ENCODE data around the gene IL1R1. TPM values are rescaled to one million over a fixed set of nuclear protein-coding genes. Genes with fewer than 3 reads are reported as not detected.

IL1R1 gene
- total RNA-seq, 2 donors from 2014 or later: 112 to 289 TPM

DNA sequence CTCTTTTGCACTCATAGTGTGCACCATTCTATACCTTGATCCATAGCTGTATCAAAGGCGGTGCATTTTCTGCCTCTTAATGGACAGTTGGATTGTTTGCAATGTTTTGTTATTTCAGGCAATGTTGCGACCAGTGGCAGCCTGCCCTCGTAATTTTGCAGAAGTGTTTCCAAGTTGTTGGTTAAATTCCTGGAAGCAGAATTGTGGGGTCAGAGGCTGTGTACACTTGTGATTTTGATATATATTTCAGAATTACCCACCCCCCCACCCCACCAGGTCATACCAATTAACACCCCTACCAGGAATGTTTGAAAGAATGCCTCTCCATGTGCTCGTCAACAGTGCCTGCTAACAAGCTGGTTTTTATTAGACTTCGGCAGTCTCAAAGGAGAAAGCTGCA, 32.4 kb upstream of the IL1R1 start:
- Histone ChIP-seq H3K4me1 (replicated peaks) (peaks cover 11% of the 10 kb centered on the region), H3K9me3 (no peaks in the 10 kb centered on the region), H3K27ac (peak overlapping the region; percentile 66 to 68), H3K4me3 (no peak overlapping the region), H3K27me3 (replicated peaks; ENCODE audit: insufficient read depth) (no peaks in the 10 kb centered on the region), H3K36me3 (no peaks in the 10 kb centered on the region)
- 26% methylated on average over 5 of the region's 5 CpGs for WGBS
- no peak for DNase-seq (ENCODE audit: low spot score)
- TF ChIP-seq POLR2AphosphoS5 (IDR thresholded peaks at IDR 0.05) (no peak), POLR2A (IDR thresholded peaks at IDR 0.05) (no peak)
- TF ChIP-seq, protein P1, sequence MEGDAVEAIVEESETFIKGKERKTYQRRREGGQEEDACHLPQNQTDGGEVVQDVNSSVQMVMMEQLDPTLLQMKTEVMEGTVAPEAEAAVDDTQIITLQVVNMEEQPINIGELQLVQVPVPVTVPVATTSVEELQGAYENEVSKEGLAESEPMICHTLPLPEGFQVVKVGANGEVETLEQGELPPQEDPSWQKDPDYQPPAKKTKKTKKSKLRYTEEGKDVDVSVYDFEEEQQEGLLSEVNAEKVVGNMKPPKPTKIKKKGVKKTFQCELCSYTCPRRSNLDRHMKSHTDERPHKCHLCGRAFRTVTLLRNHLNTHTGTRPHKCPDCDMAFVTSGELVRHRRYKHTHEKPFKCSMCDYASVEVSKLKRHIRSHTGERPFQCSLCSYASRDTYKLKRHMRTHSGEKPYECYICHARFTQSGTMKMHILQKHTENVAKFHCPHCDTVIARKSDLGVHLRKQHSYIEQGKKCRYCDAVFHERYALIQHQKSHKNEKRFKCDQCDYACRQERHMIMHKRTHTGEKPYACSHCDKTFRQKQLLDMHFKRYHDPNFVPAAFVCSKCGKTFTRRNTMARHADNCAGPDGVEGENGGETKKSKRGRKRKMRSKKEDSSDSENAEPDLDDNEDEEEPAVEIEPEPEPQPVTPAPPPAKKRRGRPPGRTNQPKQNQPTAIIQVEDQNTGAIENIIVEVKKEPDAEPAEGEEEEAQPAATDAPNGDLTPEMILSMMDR (IDR thresholded peaks at IDR 0.05): no peak
- intact Hi-C loops (cut with DNase I): no loop called here

DNA sequence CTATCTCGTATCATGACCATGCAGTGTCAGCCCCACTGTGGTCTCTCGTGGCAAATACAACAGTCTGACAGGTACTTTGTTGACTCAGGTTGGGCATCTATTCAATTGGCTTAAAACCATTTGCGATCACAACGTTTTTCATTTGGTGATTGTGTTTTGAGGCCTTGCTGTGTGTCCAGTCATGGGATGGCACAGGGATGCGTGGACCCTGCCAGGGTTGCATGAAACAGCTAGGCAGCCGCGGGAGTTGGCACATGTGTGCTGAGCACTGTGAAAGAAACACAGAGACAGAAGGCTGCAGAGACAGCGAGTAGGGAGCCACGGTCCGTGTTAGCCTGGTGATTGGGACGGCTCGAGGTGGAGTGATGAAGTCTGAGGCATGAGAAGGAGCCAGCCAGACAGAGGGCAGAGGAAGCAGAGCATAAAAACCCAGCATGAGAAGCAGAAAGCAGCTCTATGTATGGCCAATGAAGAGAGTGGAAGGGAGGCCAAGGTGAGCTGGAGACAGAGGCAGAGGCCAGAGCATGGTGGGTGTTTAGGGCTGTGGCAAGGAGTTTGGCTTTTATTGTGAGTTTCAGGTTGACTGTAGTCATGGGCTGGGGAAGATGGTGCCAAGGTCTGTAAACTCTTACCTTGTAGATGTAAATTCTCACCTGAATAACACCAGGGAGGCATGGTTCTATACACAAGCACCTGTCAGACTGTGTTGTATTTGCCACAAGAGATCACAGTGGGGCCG, 31.8 kb upstream of the IL1R1 start:
- intact Hi-C loops (cut with DNase I): no loop called here
- Histone ChIP-seq H3K27me3 (replicated peaks; ENCODE audit: insufficient read depth) (no peaks in the 10 kb centered on the region), H3K4me1 (replicated peaks) (peaks cover 15% of the 10 kb centered on the region), H3K4me3 (no peak overlapping the region), H3K27ac (peak overlapping the region; percentile 66 to 68), H3K9me3 (no peaks in the 10 kb centered on the region), H3K36me3 (no peaks in the 10 kb centered on the region)
- peak; percentile 46 for DNase-seq (ENCODE audit: low spot score)
- TF ChIP-seq POLR2A (IDR thresholded peaks at IDR 0.05) (no peak), POLR2AphosphoS5 (IDR thresholded peaks at IDR 0.05) (peak; percentile 42)
- TF ChIP-seq, protein P1 (IDR thresholded peaks at IDR 0.05): no peak
- WGBS: 54% methylated on average over 13 of the region's 13 CpGs

DNA sequence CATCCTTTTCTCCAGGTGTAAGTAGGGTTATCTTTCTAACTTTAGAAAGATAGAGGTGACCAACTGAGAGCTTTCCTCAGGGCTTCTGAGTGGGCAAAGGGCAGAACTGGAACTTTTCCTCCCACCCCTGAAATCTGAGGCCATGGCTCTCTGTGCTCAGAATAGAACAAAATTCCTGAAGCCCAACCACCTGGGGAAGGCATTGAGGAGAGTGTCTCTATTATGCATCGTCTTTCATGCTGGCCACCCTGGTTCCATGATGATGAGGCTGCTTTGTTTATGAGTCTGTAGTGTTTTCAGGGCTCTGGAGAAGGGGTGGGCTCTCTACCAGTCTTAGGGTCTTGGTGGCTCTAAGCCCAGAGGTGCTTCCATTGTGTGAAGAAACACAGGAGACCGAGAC, 30.7 kb upstream of the IL1R1 start:
- peak overlapping the region in 1 of 2 donors; percentile 66 for H3K27ac ChIP-seq
- no peaks in the 10 kb centered on the region for H3K9me3 ChIP-seq
- no peaks in the 10 kb centered on the region for H3K27me3 ChIP-seq (replicated peaks; ENCODE audit: insufficient read depth)
- peaks cover 20% of the 10 kb centered on the region for H3K4me1 ChIP-seq (replicated peaks)
- no peaks in the 10 kb centered on the region for H3K36me3 ChIP-seq
- no peak for TF ChIP-seq POLR2A (IDR thresholded peaks at IDR 0.05)
- TF ChIP-seq, protein P1 (IDR thresholded peaks at IDR 0.05): no peak
- TF ChIP-seq POLR2AphosphoS5 (IDR thresholded peaks at IDR 0.05): no peak
- intact Hi-C loops (cut with DNase I): no loop called here
- no peak for DNase-seq (ENCODE audit: low spot score)
- 83% methylated on average over 2 of the region's 2 CpGs for WGBS
- H3K4me3 ChIP-seq: no peak overlapping the region

DNA sequence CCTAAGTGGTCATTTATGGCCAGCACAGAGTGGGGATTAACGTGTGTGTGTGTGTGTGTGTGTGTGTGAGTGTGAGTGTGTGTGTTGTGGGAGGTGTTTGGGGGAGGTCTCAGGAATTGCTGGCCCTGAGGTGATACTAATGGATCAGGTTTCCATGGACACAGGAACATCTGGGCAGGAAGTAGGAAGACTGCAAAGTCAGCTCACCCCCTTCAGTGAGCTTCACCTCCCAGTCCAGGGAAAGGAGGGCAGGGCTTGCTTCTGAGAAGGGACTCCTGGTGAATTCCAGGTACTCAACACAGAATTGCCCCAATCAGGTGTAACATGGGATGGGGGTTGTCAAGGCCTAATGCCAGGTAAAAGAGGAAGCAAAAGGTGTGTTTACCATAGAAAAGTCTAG, 30.3 kb upstream of the IL1R1 start:
- H3K36me3 ChIP-seq: no peaks in the 10 kb centered on the region
- no peaks in the 10 kb centered on the region for H3K9me3 ChIP-seq
- 63% methylated on average over 1 of the region's 1 CpG for WGBS
- H3K27me3 ChIP-seq (replicated peaks; ENCODE audit: insufficient read depth): no peaks in the 10 kb centered on the region
- H3K4me3 ChIP-seq: no peak overlapping the region
- H3K27ac ChIP-seq: peak overlapping the region in 1 of 2 donors; percentile 4
- intact Hi-C loops (cut with DNase I): no loop called here
- H3K4me1 ChIP-seq (replicated peaks): peaks cover 24% of the 10 kb centered on the region
- DNase-seq (ENCODE audit: low spot score): no peak
- TF ChIP-seq POLR2A (IDR thresholded peaks at IDR 0.05) (no peak), POLR2AphosphoS5 (IDR thresholded peaks at IDR 0.05) (no peak)
- TF ChIP-seq, protein P1 (IDR thresholded peaks at IDR 0.05): no peak

Measured in prostate gland (tissue), 2 donors.